LoVo (cell line): ENCODE results near the gene CCNI.
"Not testable (repeated sequence)": the region's sequence is repeated elsewhere in the genome, so short reads cannot be mapped to it uniquely, and the experiment has no call there.

ENCODE experiments used
- DNase-seq: peaks from one replicate; pipeline ENCODE4 v3.0.0-alpha.2; 2016; ENCODE audit warnings: low spot score

CCNI gene, protein sequence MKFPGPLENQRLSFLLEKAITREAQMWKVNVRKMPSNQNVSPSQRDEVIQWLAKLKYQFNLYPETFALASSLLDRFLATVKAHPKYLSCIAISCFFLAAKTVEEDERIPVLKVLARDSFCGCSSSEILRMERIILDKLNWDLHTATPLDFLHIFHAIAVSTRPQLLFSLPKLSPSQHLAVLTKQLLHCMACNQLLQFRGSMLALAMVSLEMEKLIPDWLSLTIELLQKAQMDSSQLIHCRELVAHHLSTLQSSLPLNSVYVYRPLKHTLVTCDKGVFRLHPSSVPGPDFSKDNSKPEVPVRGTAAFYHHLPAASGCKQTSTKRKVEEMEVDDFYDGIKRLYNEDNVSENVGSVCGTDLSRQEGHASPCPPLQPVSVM

GRCh38 chr4:77075869-77076799 is at the start of gene CCNI:
CCNI (minus strand) TSS chr4:77075989; CDS start chr4:77066362, 9,627 bp downstream.
- DNase-seq, result peak; percentile 96

DNA sequence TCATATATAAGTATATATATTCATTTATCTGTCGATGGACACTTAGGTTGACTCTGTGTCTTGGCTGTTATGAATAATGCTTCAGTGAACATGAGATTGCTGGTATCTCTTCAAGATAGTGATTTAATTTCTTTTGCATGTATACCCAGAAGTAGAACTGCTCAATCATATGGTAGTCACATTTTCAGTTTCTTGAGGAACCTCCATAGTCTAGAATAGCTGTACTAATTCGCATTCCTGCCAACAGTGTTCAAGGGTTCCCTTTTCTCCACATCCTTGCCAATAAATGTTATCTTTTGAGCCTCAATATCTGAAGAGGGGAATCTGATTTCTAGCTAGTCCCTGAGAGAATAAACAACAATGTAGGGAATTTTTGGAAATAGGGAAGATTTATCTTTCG is 48.8 kb upstream of the CCNI start:
- no peak for DNase-seq

- DNase-seq, result no peak
These were observed 47.6 kb upstream of the CCNI start for GRCh38 chr4:77123411-77123810.

GRCh38 chr4:77122656-77123055 is 46.9 kb upstream of the CCNI start:
- DNase-seq, result no peak

- no peak for DNase-seq
These were observed 46.0 kb upstream of the CCNI start for GRCh38 chr4:77121736-77122240.

DNA sequence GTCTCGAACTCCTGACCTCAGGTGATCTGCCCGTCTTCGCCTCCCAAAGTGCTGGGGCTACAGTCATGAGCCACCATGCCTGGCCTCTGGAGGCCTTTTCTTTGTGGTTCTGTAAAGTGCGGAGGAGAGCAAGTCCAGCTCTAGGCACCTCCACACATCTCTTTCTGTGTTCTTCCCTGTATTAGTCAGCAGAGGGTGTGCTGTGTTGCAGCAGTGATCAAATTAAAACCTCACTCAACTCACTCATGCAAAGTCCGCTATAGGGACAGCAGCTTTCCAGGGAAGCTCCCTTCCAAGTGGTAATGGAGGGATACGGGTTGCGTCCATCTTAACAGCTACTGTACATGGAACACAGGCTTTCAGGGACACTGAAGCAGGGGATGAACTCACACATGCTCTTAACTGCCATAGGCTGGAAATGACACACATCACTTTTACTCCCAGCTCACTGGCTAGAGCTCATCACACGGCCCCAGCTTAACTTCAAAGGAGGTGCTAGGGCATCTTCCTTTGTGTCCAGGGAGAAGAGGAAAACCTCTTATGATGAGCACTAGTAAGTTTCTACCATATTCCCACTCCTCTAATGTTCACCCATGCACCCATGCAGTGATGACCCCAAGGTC is 45.2 kb upstream of the CCNI start:
- DNase-seq, result no peak

- DNase-seq, result no peak
These were observed 41.9 kb upstream of the CCNI start for GRCh38 chr4:77117721-77118120.

GRCh38 chr4:77113069-77113468 is 37.3 kb upstream of the CCNI start:
- no peak for DNase-seq

DNA sequence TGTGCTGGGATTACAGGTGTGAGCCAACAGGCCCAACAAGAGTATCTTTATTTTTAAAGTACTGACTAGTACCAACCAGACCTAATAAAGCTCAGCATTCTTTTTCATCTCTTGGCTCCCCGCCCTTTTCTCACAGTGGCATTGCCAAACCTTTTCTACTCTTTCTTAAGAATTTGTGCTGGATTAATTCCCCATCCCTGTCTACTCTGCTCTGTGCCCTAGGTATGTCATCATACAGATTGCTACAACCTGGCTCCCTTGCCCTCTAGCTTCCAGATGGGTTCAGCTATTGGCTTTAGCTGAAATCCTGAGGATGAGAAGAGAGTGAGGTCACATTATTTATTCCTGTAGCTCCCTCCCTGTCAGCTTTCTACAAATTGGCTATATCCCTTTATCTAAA is 34.9 kb upstream of the CCNI start:
- DNase-seq, result no peak

- peak; percentile 47 for DNase-seq
These were observed 29.2 kb upstream of the CCNI start for GRCh38 chr4:77104791-77105540.

GRCh38 chr4:77104388-77104787 is 28.6 kb upstream of the CCNI start:
- DNase-seq, result no peak

DNA sequence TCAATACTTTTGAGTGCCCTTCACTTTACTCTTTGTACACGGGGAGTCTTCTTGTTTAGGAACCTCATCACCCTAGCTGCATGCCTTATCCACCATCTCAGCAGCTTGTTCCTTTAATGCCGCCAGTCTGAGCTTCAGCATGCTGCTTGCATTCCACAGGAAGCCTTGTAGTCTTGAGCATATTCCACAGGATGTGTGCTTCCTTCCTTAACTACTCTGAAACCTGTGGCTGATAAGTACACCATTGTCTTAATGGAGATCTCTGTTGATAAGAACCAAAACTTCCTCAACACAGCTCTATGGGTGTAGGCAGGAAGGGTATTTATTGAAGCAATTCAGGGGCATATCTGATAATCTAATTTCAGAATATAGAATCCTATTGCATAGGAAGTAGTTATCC is 24.4 kb upstream of the CCNI start:
- no peak for DNase-seq

DNA sequence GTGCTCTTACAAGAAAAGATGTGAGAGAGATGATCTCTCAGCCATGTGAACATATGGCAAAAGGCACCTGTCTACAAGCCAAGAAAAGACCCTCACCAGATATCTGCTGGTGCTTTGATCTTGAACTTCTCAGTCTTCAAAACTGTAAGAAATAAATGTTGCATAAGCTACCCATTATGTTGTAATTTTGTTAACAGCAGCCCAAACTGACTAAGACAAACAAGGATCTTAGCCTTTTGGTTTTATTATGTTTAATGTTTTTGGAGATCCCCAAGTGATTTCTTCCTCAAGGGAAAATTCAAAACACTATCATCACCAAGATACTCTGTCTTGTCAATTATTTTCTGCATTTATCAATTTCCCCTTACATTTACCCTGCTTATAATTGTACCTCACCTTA is 21.8 kb upstream of the CCNI start:
- no peak for DNase-seq

GRCh38 chr4:77095101-77095821 is 19.5 kb upstream of the CCNI start:
- peak; percentile 77 for DNase-seq

DNA sequence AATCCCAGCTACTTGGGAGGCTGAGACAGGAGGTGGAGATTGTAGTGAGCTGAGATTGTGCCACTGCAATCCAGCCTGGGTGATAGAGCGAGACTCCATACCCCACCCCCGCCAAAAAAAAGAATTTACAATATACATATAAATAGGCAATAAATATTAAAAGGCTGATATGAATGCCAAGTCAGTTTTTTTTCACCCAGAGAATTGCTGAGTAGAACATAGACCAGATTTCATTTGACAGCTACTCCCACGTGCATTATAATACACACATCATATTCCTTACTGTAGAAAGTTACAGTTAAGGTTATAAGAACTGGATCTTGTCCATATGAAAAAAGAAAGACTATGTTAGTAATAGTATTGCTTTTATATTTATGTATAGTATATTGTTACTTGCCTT is 18.7 kb upstream of the CCNI start:
- DNase-seq, result no peak

DNA sequence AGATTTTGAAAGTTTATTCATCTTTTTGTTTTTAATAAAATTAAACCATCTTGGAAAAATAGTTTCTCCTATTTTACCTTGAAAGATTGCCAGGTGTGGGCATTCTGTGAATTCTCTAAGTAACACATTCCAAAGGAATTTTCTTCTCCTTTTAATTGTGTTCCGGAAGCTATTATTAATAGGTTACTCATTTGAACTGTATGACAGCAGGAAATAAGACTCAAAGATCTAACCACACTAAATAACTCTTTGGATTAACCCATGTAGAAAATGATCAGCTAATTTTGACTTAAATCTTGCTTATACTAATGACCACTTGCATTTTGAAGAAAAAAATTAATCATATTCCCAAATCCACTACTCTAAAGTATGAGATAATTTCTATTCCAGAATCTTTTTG is 17.6 kb upstream of the CCNI start:
- DNase-seq, result no peak

DNA sequence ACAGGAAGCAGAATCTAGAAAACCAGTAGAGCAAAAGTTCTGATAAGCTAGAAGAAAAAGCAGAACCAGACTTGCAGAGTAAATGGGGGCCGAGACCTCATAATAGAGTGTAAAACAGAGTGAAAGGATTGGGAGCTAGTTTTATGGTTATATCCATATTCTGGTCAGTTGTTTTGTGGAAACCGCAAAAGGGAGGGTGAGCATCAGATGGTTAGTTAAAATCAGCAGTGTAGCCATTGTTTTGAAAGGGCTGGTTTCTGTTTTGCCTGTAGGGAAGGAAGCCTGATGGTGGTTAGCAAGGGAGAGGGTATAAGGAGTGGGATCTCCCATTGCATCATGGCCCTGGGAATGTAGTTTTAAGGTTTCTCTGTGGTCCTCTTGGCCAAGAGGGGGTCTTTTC is 17.2 kb upstream of the CCNI start:
- no peak for DNase-seq

GRCh38 chr4:77089866-77090265 is 14.1 kb upstream of the CCNI start:
- no peak for DNase-seq

GRCh38 chr4:77087027-77087426 is 11.2 kb upstream of the CCNI start:
- DNase-seq, result not testable (repeated sequence)

- DNase-seq, result no peak
These were observed 8.3 kb upstream of the CCNI start for GRCh38 chr4:77084019-77084639.
